ENCODE results near the gene KANSL1. TPM values are rescaled to one million over a fixed set of nuclear protein-coding genes. Genes with fewer than 3 reads are reported as not detected.

KANSL1 gene
- total and polyA plus RNA-seq, 7 donors = 9.7 to 130 (median 70.7) TPM

DNA sequence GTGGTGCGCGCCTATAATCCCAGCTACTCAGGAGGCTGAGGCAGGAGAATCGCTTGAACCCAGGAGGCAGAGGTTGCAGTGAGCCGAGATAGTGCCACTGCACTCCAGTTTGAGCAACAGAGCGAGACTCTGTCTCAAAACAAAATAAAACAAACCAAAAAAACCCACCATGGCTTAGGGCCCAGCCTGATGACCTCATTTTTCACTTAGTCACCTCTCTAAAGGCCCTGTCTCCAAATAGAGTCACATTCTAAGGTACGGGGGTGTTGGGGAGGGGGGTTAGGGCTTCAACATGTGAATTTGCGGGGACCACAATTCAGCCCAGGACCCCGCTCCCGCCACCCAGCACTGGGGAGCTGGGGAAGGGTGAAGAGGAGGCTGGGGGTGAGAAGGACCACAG, 195.6 kb downstream of the KANSL1 start:
- TF ChIP-seq, protein P1, sequence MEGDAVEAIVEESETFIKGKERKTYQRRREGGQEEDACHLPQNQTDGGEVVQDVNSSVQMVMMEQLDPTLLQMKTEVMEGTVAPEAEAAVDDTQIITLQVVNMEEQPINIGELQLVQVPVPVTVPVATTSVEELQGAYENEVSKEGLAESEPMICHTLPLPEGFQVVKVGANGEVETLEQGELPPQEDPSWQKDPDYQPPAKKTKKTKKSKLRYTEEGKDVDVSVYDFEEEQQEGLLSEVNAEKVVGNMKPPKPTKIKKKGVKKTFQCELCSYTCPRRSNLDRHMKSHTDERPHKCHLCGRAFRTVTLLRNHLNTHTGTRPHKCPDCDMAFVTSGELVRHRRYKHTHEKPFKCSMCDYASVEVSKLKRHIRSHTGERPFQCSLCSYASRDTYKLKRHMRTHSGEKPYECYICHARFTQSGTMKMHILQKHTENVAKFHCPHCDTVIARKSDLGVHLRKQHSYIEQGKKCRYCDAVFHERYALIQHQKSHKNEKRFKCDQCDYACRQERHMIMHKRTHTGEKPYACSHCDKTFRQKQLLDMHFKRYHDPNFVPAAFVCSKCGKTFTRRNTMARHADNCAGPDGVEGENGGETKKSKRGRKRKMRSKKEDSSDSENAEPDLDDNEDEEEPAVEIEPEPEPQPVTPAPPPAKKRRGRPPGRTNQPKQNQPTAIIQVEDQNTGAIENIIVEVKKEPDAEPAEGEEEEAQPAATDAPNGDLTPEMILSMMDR (IDR thresholded peaks at IDR 0.05) = no peak
- TF ChIP-seq EP300 (IDR thresholded peaks at IDR 0.05) (no peak), POLR2AphosphoS5 (IDR thresholded peaks at IDR 0.05) (no peak), POLR2A (IDR thresholded peaks at IDR 0.05) (no peak)
- Histone ChIP-seq H3K4me3 (no peak overlapping the region), H3K4me1 (peaks cover 0 to under 1% (median 0%) of the 10 kb centered on the region in 4 donors), H3K36me3 (peaks cover 0 to 11% (median 0%) of the 10 kb centered on the region in 4 donors), H3K27ac (no peak overlapping the region), H3K27me3 (no peaks in the 10 kb centered on the region), H3K9me3 (no peaks in the 10 kb centered on the region)
- DNase-seq = no peak
- 90 to 93% methylated on average over 9 of the region's 9 CpGs for WGBS, 2 donors
- intact Hi-C loops (cut with DNase I) = no loop called here

DNA sequence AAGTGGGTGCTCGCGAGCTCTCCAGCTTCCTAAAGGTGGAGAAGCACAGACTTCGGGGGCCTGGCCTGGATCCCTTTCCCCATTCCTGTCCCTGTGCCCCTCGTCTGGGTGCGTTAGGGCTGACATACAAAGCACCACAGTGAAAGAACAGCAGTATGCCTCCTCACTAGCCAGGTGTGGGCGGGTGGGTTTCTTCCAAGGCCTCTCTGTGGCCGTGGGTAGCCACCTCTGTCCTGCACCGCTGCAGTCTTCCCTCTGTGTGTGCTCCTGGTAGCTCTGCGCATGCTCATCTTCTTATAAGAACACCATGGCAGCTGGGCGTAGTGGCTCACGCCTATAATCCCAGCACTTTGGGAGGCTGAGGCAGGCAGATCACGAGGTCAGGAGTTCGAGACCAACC, 196.1 kb downstream of the KANSL1 start:
- peaks cover 0 to 14% (median 0%) of the 10 kb centered on the region in 4 donors for H3K36me3 ChIP-seq
- no peaks in the 10 kb centered on the region for H3K4me1 ChIP-seq
- WGBS, 2 donors = 88 to 89% methylated on average over 13 of the region's 13 CpGs
- no peak for DNase-seq
- H3K9me3 ChIP-seq = no peaks in the 10 kb centered on the region
- TF ChIP-seq, protein P1 (IDR thresholded peaks at IDR 0.05) = no peak
- no peak for TF ChIP-seq EP300 (IDR thresholded peaks at IDR 0.05)
- TF ChIP-seq POLR2AphosphoS5 (IDR thresholded peaks at IDR 0.05) = no peak
- no peak for TF ChIP-seq POLR2A (IDR thresholded peaks at IDR 0.05)
- no peak overlapping the region for H3K4me3 ChIP-seq
- no peaks in the 10 kb centered on the region for H3K27me3 ChIP-seq
- H3K27ac ChIP-seq = no peak overlapping the region
- intact Hi-C loops (cut with DNase I) = no loop called here

DNA sequence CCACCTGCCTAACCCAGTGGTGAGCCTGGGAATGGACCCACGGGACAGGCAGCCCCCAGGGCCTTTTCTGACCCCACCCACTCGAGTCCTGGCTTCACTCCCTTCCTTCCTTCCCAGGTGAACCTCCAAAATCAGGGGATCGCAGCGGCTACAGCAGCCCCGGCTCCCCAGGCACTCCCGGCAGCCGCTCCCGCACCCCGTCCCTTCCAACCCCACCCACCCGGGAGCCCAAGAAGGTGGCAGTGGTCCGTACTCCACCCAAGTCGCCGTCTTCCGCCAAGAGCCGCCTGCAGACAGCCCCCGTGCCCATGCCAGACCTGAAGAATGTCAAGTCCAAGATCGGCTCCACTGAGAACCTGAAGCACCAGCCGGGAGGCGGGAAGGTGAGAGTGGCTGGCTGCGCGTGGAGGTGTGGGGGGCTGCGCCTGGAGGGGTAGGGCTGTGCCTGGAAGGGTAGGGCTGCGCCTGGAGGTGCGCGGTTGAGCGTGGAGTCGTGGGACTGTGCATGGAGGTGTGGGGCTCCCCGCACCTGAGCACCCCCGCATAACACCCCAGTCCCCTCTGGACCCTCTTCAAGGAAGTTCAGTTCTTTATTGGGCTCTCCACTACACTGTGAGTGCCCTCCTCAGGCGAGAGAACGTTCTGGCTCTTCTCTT, 196.8 kb downstream of the KANSL1 start:
- H3K27me3 ChIP-seq = no peaks in the 10 kb centered on the region
- no peaks in the 10 kb centered on the region for H3K4me1 ChIP-seq
- no peak overlapping the region for H3K4me3 ChIP-seq
- no peak overlapping the region for H3K27ac ChIP-seq
- intact Hi-C loops (cut with DNase I) = no loop called here
- peaks cover 0 to 15% (median 0%) of the 10 kb centered on the region in 4 donors for H3K36me3 ChIP-seq
- no peaks in the 10 kb centered on the region for H3K9me3 ChIP-seq
- no peak for TF ChIP-seq POLR2A (IDR thresholded peaks at IDR 0.05)
- TF ChIP-seq POLR2AphosphoS5 (IDR thresholded peaks at IDR 0.05) = no peak
- TF ChIP-seq EP300 (IDR thresholded peaks at IDR 0.05) = no peak
- TF ChIP-seq, protein P1 (IDR thresholded peaks at IDR 0.05) = no peak
- DNase-seq = no peak
- WGBS, 2 donors = 84 to 85% methylated on average over 31 of the region's 31 CpGs

DNA sequence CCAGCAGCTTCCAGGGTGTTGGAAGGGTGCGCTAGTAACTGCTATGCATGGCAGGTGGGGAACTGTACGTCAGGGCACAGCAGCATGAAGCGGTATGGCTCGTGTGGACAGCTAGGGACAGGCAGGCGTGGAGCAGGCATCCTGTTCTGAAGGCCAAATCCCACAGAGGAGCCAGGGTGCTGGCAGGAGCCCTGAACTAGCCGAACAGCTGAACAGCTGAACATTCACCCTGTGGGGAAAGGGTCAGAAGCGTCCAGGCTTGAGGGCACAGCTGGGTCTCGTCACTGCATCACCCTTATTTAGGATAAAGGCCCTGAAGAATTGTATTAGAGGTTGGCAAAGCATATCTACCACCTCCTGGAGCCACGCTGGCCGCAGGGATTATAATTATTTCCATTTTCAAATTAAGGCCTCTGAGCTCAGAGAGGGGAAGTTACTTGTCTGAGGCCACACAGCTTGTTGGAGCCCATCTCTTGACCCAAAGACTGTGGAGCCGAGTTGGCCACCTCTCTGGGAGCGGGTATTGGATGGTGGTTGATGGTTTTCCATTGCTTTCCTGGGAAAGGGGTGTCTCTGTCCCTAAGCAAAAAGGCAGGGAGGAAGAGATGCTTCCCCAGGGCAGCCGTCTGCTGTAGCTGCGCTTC, 197.5 kb downstream of the KANSL1 start:
- Histone ChIP-seq H3K4me1 (no peaks in the 10 kb centered on the region), H3K27ac (no peak overlapping the region), H3K4me3 (no peak overlapping the region), H3K27me3 (no peaks in the 10 kb centered on the region), H3K9me3 (no peaks in the 10 kb centered on the region), H3K36me3 (peaks cover 0 to 15% (median 0%) of the 10 kb centered on the region in 4 donors)
- TF ChIP-seq, protein P1 (IDR thresholded peaks at IDR 0.05) = no peak
- TF ChIP-seq POLR2A (IDR thresholded peaks at IDR 0.05) (no peak), EP300 (IDR thresholded peaks at IDR 0.05) (no peak), POLR2AphosphoS5 (IDR thresholded peaks at IDR 0.05) (no peak)
- 85 to 86% methylated on average over 14 of the region's 14 CpGs for WGBS, 2 donors
- intact Hi-C loops (cut with DNase I) = no loop called here
- no peak for DNase-seq
